ENCODE measurements around the gene SUN5.

DNA sequence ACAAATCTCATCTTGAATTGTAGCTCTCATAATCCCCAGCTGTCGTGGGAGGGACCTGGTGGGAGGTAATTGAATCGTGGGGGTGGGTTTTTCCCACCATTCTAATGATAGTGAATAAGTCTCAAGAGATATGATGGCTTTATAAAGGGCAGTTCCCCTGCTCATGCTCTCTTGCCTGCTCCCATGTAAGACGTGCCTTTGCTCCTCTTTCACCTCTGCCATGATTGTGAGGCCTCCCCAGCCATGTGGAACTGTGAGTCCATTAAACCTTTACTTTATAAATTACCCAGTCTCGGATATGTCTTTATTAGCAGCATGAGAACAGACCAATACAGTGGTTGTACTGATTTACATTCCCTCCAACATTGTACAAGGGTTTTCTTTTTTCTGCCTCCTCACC is 69.7 kb downstream of the SUN5 start:
- TF ChIP-seq CTCF (IDR thresholded peaks at IDR 0.05): no peak
- TF ChIP-seq POLR2A (IDR thresholded peaks at IDR 0.05): no peak

Measured in testis (tissue), 2 donors.